ENCODE data around the gene CPSF2.
A peak's percentile ranks its signal among the peaks of the same experiment; 100 is the strongest.

Gene CPSF2

GRCh38 chr14:92121670-92122350 is at the start of gene CPSF2, which contains the start of gene NDUFB1:
Gene CPSF2, plus strand, starts transcription at chr14:92121969. Its CDS starts 9,016 bp downstream, at chr14:92130985.
Gene NDUFB1, minus strand, starts transcription at chr14:92121706. Its CDS starts 4,069 bp downstream, at chr14:92117637.
- DNase-seq (ENCODE audit: low read depth in 2 of 3, low spot score in 1 of 3) = peak; percentile 66 to 82 (median 81)

- no peak for DNase-seq (ENCODE audit: low read depth in 2 of 3, low spot score in 1 of 3)
Measured at GRCh38 chr14:92074555-92074954, 47.2 kb upstream of the CPSF2 start.

- DNase-seq (ENCODE audit: low read depth in 2 of 3, low spot score in 1 of 3) = no peak
Measured at GRCh38 chr14:92088494-92088893, 33.3 kb upstream of the CPSF2 start.

GRCh38 chr14:92093320-92093719 is 28.4 kb upstream of the CPSF2 start:
- DNase-seq (ENCODE audit: low read depth in 2 of 3, low spot score in 1 of 3) = no peak

GRCh38 chr14:92099802-92100201 is 22.0 kb upstream of the CPSF2 start:
- no peak for DNase-seq (ENCODE audit: low read depth in 2 of 3, low spot score in 1 of 3)

GRCh38 chr14:92103363-92103989 is 18.3 kb upstream of the CPSF2 start:
- DNase-seq (ENCODE audit: low read depth in 2 of 3, low spot score in 1 of 3) = no peak

- no peak for DNase-seq (ENCODE audit: low read depth in 2 of 3, low spot score in 1 of 3)
Measured at GRCh38 chr14:92105073-92105892, 16.5 kb upstream of the CPSF2 start.

- DNase-seq (ENCODE audit: low read depth in 2 of 3, low spot score in 1 of 3) = peak in 2 of 3 donors; percentile 6 to 9
Measured at GRCh38 chr14:92105893-92106142, 16.0 kb upstream of the CPSF2 start.

GRCh38 chr14:92106143-92106926 is 15.4 kb upstream of the CPSF2 start, which contains the start of gene ATXN3:
Gene ATXN3, minus strand, starts transcription at chr14:92106582. Its CDS starts 30 bp downstream, at chr14:92106552.
- peak; percentile 90 to 94 (median 93) for DNase-seq (ENCODE audit: low read depth in 2 of 3, low spot score in 1 of 3)

- peak in 1 of 3 donors; percentile 5 for DNase-seq (ENCODE audit: low read depth in 2 of 3, low spot score in 1 of 3)
Measured at GRCh38 chr14:92108345-92109254, 13.2 kb upstream of the CPSF2 start.

- no peak for DNase-seq (ENCODE audit: low read depth in 2 of 3, low spot score in 1 of 3)
Measured at GRCh38 chr14:92109490-92109889, 12.3 kb upstream of the CPSF2 start.

GRCh38 chr14:92121207-92121669 is 531 bp upstream of the CPSF2 start:
- no peak for DNase-seq (ENCODE audit: low read depth in 2 of 3, low spot score in 1 of 3)

- DNase-seq (ENCODE audit: low read depth in 2 of 3, low spot score in 1 of 3) = peak in 1 of 3 donors; percentile 11
Measured at GRCh38 chr14:92122351-92122677, 545 bp downstream of the CPSF2 start.

- DNase-seq (ENCODE audit: low read depth in 2 of 3, low spot score in 1 of 3) = no peak
Measured at GRCh38 chr14:92122761-92123160, 992 bp downstream of the CPSF2 start.

GRCh38 chr14:92134456-92134855 is 12.7 kb downstream of the CPSF2 start:
- no peak for DNase-seq (ENCODE audit: low read depth in 2 of 3, low spot score in 1 of 3)

- no peak for DNase-seq (ENCODE audit: low read depth in 2 of 3, low spot score in 1 of 3)
Measured at GRCh38 chr14:92135269-92135668, 13.5 kb downstream of the CPSF2 start.

GRCh38 chr14:92143309-92143708 is 21.5 kb downstream of the CPSF2 start:
- DNase-seq (ENCODE audit: low read depth in 2 of 3, low spot score in 1 of 3) = no peak

- DNase-seq (ENCODE audit: low read depth in 2 of 3, low spot score in 1 of 3) = no peak
Measured at GRCh38 chr14:92143962-92144361, 22.2 kb downstream of the CPSF2 start.

GRCh38 chr14:92144708-92145107 is 22.9 kb downstream of the CPSF2 start:
- no peak for DNase-seq (ENCODE audit: low read depth in 2 of 3, low spot score in 1 of 3)

- DNase-seq (ENCODE audit: low read depth in 2 of 3, low spot score in 1 of 3) = no peak
Measured at GRCh38 chr14:92153581-92153980, 31.8 kb downstream of the CPSF2 start.

All from stimulated activated CD4-positive, alpha-beta T cell treated with anti-CD3 and anti-CD28 coated beads, Interleukin-12 subunit alpha, Interleukin-12 subunit beta, amount 100 ng/mL, for 48 hours (primary cell).